ENCODE measurements around the gene GRIN3B. TPM values are rescaled to one million over a fixed set of nuclear protein-coding genes. Genes with fewer than 3 reads are reported as not detected.

GRIN3B gene
- total RNA-seq: 0.09 and 0.33 TPM in 2 replicates

DNA sequence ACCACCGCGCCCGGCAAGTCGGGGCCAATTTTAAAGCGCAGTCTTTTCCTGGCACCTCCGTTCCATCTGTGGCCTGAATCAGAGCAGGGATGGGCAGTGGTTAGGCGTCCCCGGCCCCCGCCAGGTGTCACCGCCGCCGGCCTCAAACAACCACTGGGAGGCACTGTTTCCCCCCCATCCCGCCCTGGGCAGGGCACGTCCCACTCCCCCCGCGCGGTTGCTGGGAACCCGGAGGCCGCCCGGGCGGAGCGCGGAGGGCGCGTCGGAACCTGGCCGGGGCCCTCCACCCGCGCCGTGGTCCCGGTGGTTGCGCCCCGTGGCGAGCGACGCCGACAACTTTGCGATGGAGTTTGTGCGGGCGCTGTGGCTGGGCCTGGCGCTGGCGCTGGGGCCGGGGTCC is at the start of gene GRIN3B:
Gene GRIN3B (plus strand): TSS at position 325 of the 400 bp plus-strand sequence. CDS start 19 bp downstream, at position 344.

DNA sequence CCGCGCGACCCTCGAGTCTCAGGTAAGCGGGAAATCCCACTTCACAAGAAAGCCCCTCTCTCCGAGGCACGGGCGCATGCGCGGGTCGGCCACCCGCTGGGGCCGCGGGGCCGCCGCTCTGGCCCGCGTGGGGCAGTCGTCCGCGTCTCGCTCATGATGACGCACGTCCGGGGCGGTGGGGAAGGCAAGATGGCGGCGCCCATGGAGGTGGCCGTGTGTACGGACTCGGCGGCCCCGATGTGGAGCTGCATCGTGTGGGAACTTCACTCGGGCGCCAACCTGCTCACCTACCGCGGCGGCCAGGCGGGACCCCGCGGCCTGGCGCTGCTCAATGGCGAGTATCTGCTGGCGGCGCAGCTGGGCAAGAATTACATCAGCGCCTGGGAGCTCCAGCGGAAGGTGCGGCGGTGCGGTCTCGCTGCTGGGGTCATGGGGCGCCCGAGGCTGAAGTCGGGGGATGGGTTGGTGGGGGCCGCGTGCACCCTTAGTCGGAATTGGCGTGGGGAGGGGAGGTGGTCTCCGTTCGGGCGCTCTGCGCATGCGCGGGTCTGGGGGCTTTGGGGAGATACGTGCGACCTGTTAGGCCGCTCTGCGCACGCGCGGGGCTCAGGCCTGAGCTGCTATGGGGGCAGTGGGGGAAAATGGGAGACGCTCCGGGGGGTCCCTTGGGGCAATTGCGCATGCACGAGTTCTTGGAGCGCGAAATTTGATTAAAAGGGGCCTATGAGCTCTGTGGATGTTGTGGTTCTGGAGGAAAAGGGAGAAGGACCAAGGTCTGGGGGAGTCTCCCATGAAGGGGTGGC is 15.9 kb upstream of the GRIN3B start, which contains the start of gene WDR18:
Gene WDR18 (plus strand): TSS at position 181 of the 803 bp plus-strand sequence. CDS start 9 bp downstream, at position 190.

DNA sequence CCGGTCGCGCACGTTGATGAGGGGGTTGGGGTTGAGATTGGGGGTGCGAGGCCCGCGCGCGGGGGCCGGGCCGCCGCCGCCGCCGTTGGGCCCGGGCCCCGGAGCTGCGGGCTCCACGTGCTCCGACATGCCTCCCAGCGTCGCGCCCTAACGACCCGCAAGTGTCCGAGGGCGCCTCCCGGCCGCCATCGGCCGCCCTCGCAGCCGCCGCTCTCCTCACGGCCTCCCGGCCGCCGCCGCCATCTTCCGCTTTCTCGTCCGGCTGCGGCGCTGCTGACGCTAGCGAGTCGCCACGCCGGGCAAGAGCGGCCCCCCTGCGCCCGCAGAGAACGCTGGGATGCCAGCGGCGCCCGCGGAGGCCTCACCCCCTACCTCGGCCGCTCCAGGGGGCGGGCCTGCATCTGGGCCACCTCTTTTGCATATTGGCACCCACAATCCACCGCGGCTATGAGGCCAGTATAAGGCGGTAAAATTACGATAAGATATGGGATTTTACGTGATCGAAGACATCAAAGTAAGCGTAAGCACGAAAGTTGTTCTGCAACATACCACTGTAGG is 20.7 kb downstream of the GRIN3B start, which contains the start of gene TMEM259:
Gene TMEM259 (minus strand): TSS at position 256 of the 558 bp plus-strand sequence. CDS start 127 bp downstream, at position 129.

DNA sequence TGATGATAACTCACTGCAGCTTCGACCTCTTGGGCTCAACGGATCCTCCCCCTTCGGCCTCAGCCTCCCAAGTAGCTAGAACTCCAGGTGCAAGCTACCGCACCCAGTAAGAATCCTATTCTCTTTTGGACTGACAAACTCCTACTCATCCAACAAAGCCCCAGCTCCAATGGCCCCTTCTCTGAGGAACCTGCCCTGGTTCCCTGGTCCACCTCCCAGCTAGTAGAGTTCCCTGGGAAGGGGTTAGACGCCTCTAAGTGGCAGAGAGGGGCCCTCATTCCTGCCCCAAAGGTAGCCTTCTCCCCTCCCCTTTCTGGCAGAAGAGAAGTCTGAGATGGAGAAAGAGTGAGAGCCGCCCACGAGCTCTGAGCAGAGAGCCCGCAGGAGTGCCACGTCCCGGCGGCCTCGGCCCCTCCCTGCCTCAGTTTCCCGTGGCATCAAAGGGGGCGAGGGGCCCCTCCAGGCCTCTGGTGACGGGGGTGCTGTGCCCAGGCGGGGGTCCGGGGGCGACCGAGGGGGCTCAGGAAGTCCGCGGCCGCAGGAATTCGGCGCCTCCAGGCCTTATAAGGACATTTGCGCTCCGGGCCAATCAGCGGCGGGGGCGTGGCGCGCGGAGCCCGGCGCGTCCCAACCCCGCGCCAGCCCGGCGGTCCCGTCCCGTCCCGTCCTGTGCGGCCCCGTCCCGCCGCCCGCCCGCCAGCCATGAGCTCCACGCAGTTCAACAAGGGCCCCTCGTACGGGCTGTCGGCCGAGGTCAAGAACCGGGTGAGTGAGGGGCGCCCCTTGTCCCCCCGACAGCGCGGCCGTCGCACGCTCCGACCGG is 26.0 kb downstream of the GRIN3B start, which contains the start of gene CNN2:
Gene CNN2 (plus strand): TSS at position 649 of the 823 bp plus-strand sequence. CDS start 54 bp downstream, at position 703.

DNA sequence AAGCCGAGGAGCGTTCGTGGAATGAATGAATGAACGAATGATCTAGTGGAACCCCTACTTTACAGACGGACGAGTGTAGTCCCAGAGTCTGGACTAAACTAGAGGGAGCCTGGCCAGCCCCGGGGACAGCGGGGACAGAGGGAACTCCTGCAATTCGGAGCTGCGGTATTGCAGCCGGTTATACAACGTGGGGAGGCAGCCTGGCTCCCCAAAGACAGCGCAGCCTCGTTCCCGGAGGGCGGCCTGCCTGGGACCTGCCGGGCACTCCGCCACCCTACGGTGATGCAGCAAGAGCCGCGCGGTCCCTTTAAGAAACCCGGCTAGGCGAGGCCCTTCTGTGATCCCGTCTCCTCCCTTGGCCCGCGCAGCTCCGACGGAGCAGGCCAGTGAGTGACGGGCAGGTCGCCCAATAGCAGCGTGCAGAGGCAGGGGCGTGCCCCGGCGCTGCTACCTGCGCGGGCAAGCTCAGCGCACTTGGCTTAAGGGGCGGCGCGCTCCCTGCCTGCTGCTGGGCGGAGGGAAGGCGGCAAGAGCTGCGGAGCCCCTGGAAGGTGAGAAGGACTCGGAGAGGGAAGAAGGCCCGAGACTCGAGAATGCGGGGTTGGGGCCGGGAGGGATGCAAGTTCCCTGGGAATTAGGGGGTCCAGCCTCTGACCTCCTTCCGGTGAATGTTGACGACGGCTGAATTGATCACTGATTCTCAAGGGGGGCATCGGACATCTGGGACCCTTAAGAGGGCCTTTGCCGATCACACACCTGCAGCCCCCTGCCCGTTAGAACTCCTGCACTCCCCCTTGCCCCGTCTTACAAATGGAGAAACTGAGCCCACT is 39.6 kb downstream of the GRIN3B start, which contains the start of gene ABCA7:
Gene ABCA7 (plus strand): TSS at position 462 of the 830 bp plus-strand sequence. CDS start 1,255 bp downstream, outside the sequence.

Other genes with a start within 250 kb of the GRIN3B start
- under 0.01 TPM in 1 of 2 replicates, not detected in the other for gene MISP, start 249.3 kb upstream of the GRIN3B start, total RNA-seq
- 118 and 139 TPM in 2 replicates for gene PTBP1, start 203.0 kb upstream of the GRIN3B start, total RNA-seq
- under 0.01 TPM in 2 replicates for gene PLPPR3, start 178.5 kb upstream of the GRIN3B start, total RNA-seq
- gene AZU1, start 172.6 kb upstream of the GRIN3B start, total RNA-seq: not detected in 2 replicates
- not detected in 2 replicates for gene PRTN3, start 159.4 kb upstream of the GRIN3B start, total RNA-seq
- not detected in 2 replicates for gene ELANE, start 148.1 kb upstream of the GRIN3B start, total RNA-seq
- gene CFD, start 140.8 kb upstream of the GRIN3B start, total RNA-seq: 0.52 and 0.54 TPM in 2 replicates
- gene MED16, start 107.2 kb upstream of the GRIN3B start, total RNA-seq: 16.1 and 20.6 TPM in 2 replicates
- not detected in 2 replicates for gene RNU6-9, start 106.9 kb upstream of the GRIN3B start, total RNA-seq
- gene R3HDM4, start 87.2 kb upstream of the GRIN3B start, total RNA-seq: 37.0 and 37.5 TPM in 2 replicates
- gene KISS1R, start 83.1 kb upstream of the GRIN3B start, total RNA-seq: not detected in 2 replicates
- gene ARID3A, start 74.4 kb upstream of the GRIN3B start, total RNA-seq: 4.7 and 5.6 TPM in 2 replicates
- 67.0 and 73.3 TPM in 2 replicates for gene WDR18, start 16.1 kb upstream of the GRIN3B start, total RNA-seq
- gene TMEM259, start 20.7 kb downstream of the GRIN3B start, total RNA-seq: 36.9 and 38.3 TPM in 2 replicates
- not detected in 2 replicates for gene RNU6-2, start 21.1 kb downstream of the GRIN3B start, total RNA-seq
- gene CNN2, start 26.2 kb downstream of the GRIN3B start, total RNA-seq: 54.7 and 73.7 TPM in 2 replicates
- 2.4 and 3.6 TPM in 2 replicates for gene ABCA7, start 39.7 kb downstream of the GRIN3B start, total RNA-seq
- 11.9 and 24.8 TPM in 2 replicates for gene ARHGAP45, start 66.7 kb downstream of the GRIN3B start, total RNA-seq
- 69.8 and 81.8 TPM in 2 replicates for gene POLR2E, start 95.0 kb downstream of the GRIN3B start, total RNA-seq
- 369 and 438 TPM in 2 replicates for gene GPX4, start 103.6 kb downstream of the GRIN3B start, total RNA-seq
- 14.4 and 15.9 TPM in 2 replicates for gene SBNO2, start 173.8 kb downstream of the GRIN3B start, total RNA-seq
- 80.6 and 90.6 TPM in 2 replicates for gene STK11, start 205.4 kb downstream of the GRIN3B start, total RNA-seq
- gene CBARP, start 237.6 kb downstream of the GRIN3B start, total RNA-seq: 0.76 and 1.2 TPM in 2 replicates
- 12.6 and 14.8 TPM in 2 replicates for gene ATP5F1D, start 241.3 kb downstream of the GRIN3B start, total RNA-seq
- gene MIDN, start 248.2 kb downstream of the GRIN3B start, total RNA-seq: 5.4 and 7.2 TPM in 2 replicates